ENCODE data around the gene SWSAP1.

Gene SWSAP1

GRCh38 chr19:11423164-11423790, 48.8 kb downstream of the SWSAP1 start:
- Histone ChIP-seq H3K9me3 (ENCODE audit: low read length) (no peaks in the 10 kb centered on the region), H3F3A (ENCODE audit: insufficient read depth, low read length) (no peaks in the 10 kb centered on the region), H3K27ac (ENCODE audit: low read depth, low read length, poor library complexity, severe bottlenecking) (no peak overlapping the region), H3K4me1 (ENCODE audit: insufficient read depth, low read length, severe bottlenecking) (peaks cover 15% of the 10 kb centered on the region), H3K79me2 (ENCODE audit: insufficient read depth, low read length) (no peaks in the 10 kb centered on the region), H3K4me2 (ENCODE audit: low read length) (no peak overlapping the region), H4K20me1 (ENCODE audit: insufficient read depth, low read length) (no peaks in the 10 kb centered on the region), H3K36me3 (ENCODE audit: insufficient read depth, low read length) (no peaks in the 10 kb centered on the region), H3K9me2 (ENCODE audit: low read depth, low read length) (no peaks in the 10 kb centered on the region), H2AFZ (ENCODE audit: low read length) (no peak overlapping the region), H3K4me3 (ENCODE audit: low read depth, low read length, poor library complexity, severe bottlenecking) (no peak overlapping the region), H3K27me3 (ENCODE audit: insufficient read depth, low read length) (no peaks in the 10 kb centered on the region; the same call in 1 of the 2 replicates), H3K9ac (ENCODE audit: low read length) (no peak overlapping the region)
- TF ChIP-seq, protein P1, sequence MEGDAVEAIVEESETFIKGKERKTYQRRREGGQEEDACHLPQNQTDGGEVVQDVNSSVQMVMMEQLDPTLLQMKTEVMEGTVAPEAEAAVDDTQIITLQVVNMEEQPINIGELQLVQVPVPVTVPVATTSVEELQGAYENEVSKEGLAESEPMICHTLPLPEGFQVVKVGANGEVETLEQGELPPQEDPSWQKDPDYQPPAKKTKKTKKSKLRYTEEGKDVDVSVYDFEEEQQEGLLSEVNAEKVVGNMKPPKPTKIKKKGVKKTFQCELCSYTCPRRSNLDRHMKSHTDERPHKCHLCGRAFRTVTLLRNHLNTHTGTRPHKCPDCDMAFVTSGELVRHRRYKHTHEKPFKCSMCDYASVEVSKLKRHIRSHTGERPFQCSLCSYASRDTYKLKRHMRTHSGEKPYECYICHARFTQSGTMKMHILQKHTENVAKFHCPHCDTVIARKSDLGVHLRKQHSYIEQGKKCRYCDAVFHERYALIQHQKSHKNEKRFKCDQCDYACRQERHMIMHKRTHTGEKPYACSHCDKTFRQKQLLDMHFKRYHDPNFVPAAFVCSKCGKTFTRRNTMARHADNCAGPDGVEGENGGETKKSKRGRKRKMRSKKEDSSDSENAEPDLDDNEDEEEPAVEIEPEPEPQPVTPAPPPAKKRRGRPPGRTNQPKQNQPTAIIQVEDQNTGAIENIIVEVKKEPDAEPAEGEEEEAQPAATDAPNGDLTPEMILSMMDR (IDR thresholded peaks at IDR 0.05; ENCODE audit: low read length): no peak
- no peak for TF ChIP-seq EZH2 (IDR thresholded peaks at IDR 0.05; ENCODE audit: borderline replicate concordance, low read length)

- no peak for TF ChIP-seq EZH2 (IDR thresholded peaks at IDR 0.05; ENCODE audit: borderline replicate concordance, low read length)
- TF ChIP-seq, protein P1 (IDR thresholded peaks at IDR 0.05; ENCODE audit: low read length): no peak
- Histone ChIP-seq H3K4me1 (ENCODE audit: insufficient read depth, low read length, severe bottlenecking) (peaks cover 10% of the 10 kb centered on the region), H3K9me3 (ENCODE audit: low read length) (no peaks in the 10 kb centered on the region), H3K9ac (ENCODE audit: low read length) (no peak overlapping the region), H3K36me3 (ENCODE audit: insufficient read depth, low read length) (no peaks in the 10 kb centered on the region), H3K4me3 (ENCODE audit: low read depth, low read length, poor library complexity, severe bottlenecking) (no peak overlapping the region), H2AFZ (ENCODE audit: low read length) (no peak overlapping the region), H4K20me1 (ENCODE audit: insufficient read depth, low read length) (no peaks in the 10 kb centered on the region), H3K79me2 (ENCODE audit: insufficient read depth, low read length) (no peaks in the 10 kb centered on the region), H3K27ac (ENCODE audit: low read depth, low read length, poor library complexity, severe bottlenecking) (no peak overlapping the region), H3K4me2 (ENCODE audit: low read length) (no peak overlapping the region), H3K9me2 (ENCODE audit: low read depth, low read length) (no peaks in the 10 kb centered on the region), H3F3A (ENCODE audit: insufficient read depth, low read length) (no peaks in the 10 kb centered on the region), H3K27me3 (ENCODE audit: insufficient read depth, low read length) (no peaks in the 10 kb centered on the region; the same call in 1 of the 2 replicates)
Measured at GRCh38 chr19:11423791-11424181, 49.3 kb downstream of the SWSAP1 start.
